ENCODE measurements around the gene PRPSAP2. TPM values are rescaled to one million over a fixed set of nuclear protein-coding genes. Genes with fewer than 3 reads are reported as not detected.
"Not testable (repeated sequence)": the region's sequence is repeated elsewhere in the genome, so short reads cannot be mapped to it uniquely, and the experiment has no call there.

Gene PRPSAP2
- total RNA-seq, 1 donor from 2014 or later, result 40.7 TPM

GRCh38 chr17:18917506-18918032, 59.6 kb downstream of the PRPSAP2 start:
- Histone ChIP-seq H3K4me1 (ENCODE audit: control insufficient read depth in 3 of 3, insufficient read depth in 3 of 3, low read length in 3 of 3) (peaks cover 0 to 4% (median 2%) of the 10 kb centered on the region in 3 donors), H3K9me3 (ENCODE audit: control insufficient read depth in 3 of 3, low read length in 3 of 3) (no peaks in the 10 kb centered on the region), H3K4me3 (ENCODE audit: low read length in 3 of 3) (no peak overlapping the region), H3K9ac (ENCODE audit: low read depth in 1 of 3, low read length in 3 of 3) (no peak overlapping the region), H3K36me3 (ENCODE audit: control insufficient read depth in 3 of 3, insufficient read depth in 3 of 3, low read length in 3 of 3) (peaks cover 7 to 22% (median 11%) of the 10 kb centered on the region in 3 donors), H3K27me3 (ENCODE audit: control insufficient read depth in 3 of 3, insufficient read depth in 3 of 3, low read length in 3 of 3) (no peaks in the 10 kb centered on the region), H3K27ac (ENCODE audit: low read depth, low read length) (no peak overlapping the region)

- Histone ChIP-seq H3K27ac (ENCODE audit: low read depth, low read length) (no peak overlapping the region), H3K9ac (ENCODE audit: low read depth in 1 of 3, low read length in 3 of 3) (no peak overlapping the region), H3K4me3 (ENCODE audit: low read length in 3 of 3) (no peak overlapping the region), H3K36me3 (ENCODE audit: control insufficient read depth in 3 of 3, insufficient read depth in 3 of 3, low read length in 3 of 3) (peaks cover 4 to 13% (median 6%) of the 10 kb centered on the region in 3 donors), H3K9me3 (ENCODE audit: control insufficient read depth in 3 of 3, low read length in 3 of 3) (no peaks in the 10 kb centered on the region), H3K4me1 (ENCODE audit: control insufficient read depth in 3 of 3, insufficient read depth in 3 of 3, low read length in 3 of 3) (peaks cover 0 to 4% (median 2%) of the 10 kb centered on the region in 3 donors), H3K27me3 (ENCODE audit: control insufficient read depth in 3 of 3, insufficient read depth in 3 of 3, low read length in 3 of 3) (no peaks in the 10 kb centered on the region)
These were observed 62.0 kb downstream of the PRPSAP2 start for GRCh38 chr17:18919963-18920362.

GRCh38 chr17:18920911-18921441, 63.0 kb downstream of the PRPSAP2 start:
- Histone ChIP-seq H3K9me3 (ENCODE audit: control insufficient read depth in 3 of 3, low read length in 3 of 3) (no peaks in the 10 kb centered on the region), H3K27ac (ENCODE audit: low read depth, low read length) (no peak overlapping the region), H3K4me1 (ENCODE audit: control insufficient read depth in 3 of 3, insufficient read depth in 3 of 3, low read length in 3 of 3) (peaks cover 0 to 4% (median 2%) of the 10 kb centered on the region in 3 donors), H3K36me3 (ENCODE audit: control insufficient read depth in 3 of 3, insufficient read depth in 3 of 3, low read length in 3 of 3) (peaks cover 1 to 7% (median 2%) of the 10 kb centered on the region in 3 donors), H3K9ac (ENCODE audit: low read depth in 1 of 3, low read length in 3 of 3) (no peak overlapping the region), H3K4me3 (ENCODE audit: low read length in 3 of 3) (no peak overlapping the region), H3K27me3 (ENCODE audit: control insufficient read depth in 3 of 3, insufficient read depth in 3 of 3, low read length in 3 of 3) (no peaks in the 10 kb centered on the region)

- Histone ChIP-seq H3K9me3 (ENCODE audit: control insufficient read depth in 3 of 3, low read length in 3 of 3) (no peaks in the 10 kb centered on the region), H3K36me3 (ENCODE audit: control insufficient read depth in 3 of 3, insufficient read depth in 3 of 3, low read length in 3 of 3) (peaks cover under 1 to 5% (median 2%) of the 10 kb centered on the region in 3 donors), H3K4me1 (ENCODE audit: control insufficient read depth in 3 of 3, insufficient read depth in 3 of 3, low read length in 3 of 3) (peaks cover 0 to 4% (median 2%) of the 10 kb centered on the region in 3 donors), H3K27ac (ENCODE audit: low read depth, low read length) (no peak overlapping the region), H3K4me3 (ENCODE audit: low read length in 3 of 3) (no peak overlapping the region), H3K9ac (ENCODE audit: low read depth in 1 of 3, low read length in 3 of 3) (no peak overlapping the region), H3K27me3 (ENCODE audit: control insufficient read depth in 3 of 3, insufficient read depth in 3 of 3, low read length in 3 of 3) (no peaks in the 10 kb centered on the region)
These were observed 63.6 kb downstream of the PRPSAP2 start for GRCh38 chr17:18921485-18921884.

- H3K9ac ChIP-seq (ENCODE audit: low read depth in 1 of 3, low read length in 3 of 3), result no peak overlapping the region
- no peak overlapping the region for H3K4me3 ChIP-seq (ENCODE audit: low read length in 3 of 3)
- H3K9me3 ChIP-seq (ENCODE audit: control insufficient read depth in 3 of 3, low read length in 3 of 3), result no peaks in the 10 kb centered on the region
- H3K27ac ChIP-seq (ENCODE audit: low read depth, low read length), result no peak overlapping the region
- H3K27me3 ChIP-seq (ENCODE audit: control insufficient read depth in 3 of 3, insufficient read depth in 3 of 3, low read length in 3 of 3), result no peaks in the 10 kb centered on the region
- peaks cover 0 to 4% (median 2%) of the 10 kb centered on the region in 3 donors for H3K4me1 ChIP-seq (ENCODE audit: control insufficient read depth in 3 of 3, insufficient read depth in 3 of 3, low read length in 3 of 3)
- peaks cover 0 to 6% (median 4%) of the 10 kb centered on the region in 3 donors for H3K36me3 ChIP-seq (ENCODE audit: control insufficient read depth in 3 of 3, insufficient read depth in 3 of 3, low read length in 3 of 3)
These were observed 64.1 kb downstream of the PRPSAP2 start for GRCh38 chr17:18921912-18922451.

GRCh38 chr17:18922596-18922995, 64.7 kb downstream of the PRPSAP2 start:
- H3K27ac ChIP-seq (ENCODE audit: low read depth, low read length); H3K36me3 ChIP-seq (ENCODE audit: control insufficient read depth in 3 of 3, insufficient read depth in 3 of 3, low read length in 3 of 3); H3K9me3 ChIP-seq (ENCODE audit: control insufficient read depth in 3 of 3, low read length in 3 of 3); H3K27me3 ChIP-seq (ENCODE audit: control insufficient read depth in 3 of 3, insufficient read depth in 3 of 3, low read length in 3 of 3); H3K9ac ChIP-seq (ENCODE audit: low read depth in 1 of 3, low read length in 3 of 3); H3K4me1 ChIP-seq (ENCODE audit: control insufficient read depth in 3 of 3, insufficient read depth in 3 of 3, low read length in 3 of 3); H3K4me3 ChIP-seq (ENCODE audit: low read length in 3 of 3): not testable (repeated sequence)

GRCh38 chr17:18925187-18925586, 67.3 kb downstream of the PRPSAP2 start:
- Histone ChIP-seq H3K4me3 (ENCODE audit: low read length in 3 of 3) (no peak overlapping the region), H3K27me3 (ENCODE audit: control insufficient read depth in 3 of 3, insufficient read depth in 3 of 3, low read length in 3 of 3) (no peaks in the 10 kb centered on the region), H3K9ac (ENCODE audit: low read depth in 1 of 3, low read length in 3 of 3) (no peak overlapping the region), H3K36me3 (ENCODE audit: control insufficient read depth in 3 of 3, insufficient read depth in 3 of 3, low read length in 3 of 3) (peaks cover 11 to 16% (median 11%) of the 10 kb centered on the region in 3 donors), H3K4me1 (ENCODE audit: control insufficient read depth in 3 of 3, insufficient read depth in 3 of 3, low read length in 3 of 3) (peaks cover 0 to 4% (median 2%) of the 10 kb centered on the region in 3 donors), H3K27ac (ENCODE audit: low read depth, low read length) (no peak overlapping the region), H3K9me3 (ENCODE audit: control insufficient read depth in 3 of 3, low read length in 3 of 3) (no peaks in the 10 kb centered on the region)

- Histone ChIP-seq H3K36me3 (ENCODE audit: control insufficient read depth in 3 of 3, insufficient read depth in 3 of 3, low read length in 3 of 3) (peaks cover 17 to 22% (median 19%) of the 10 kb centered on the region in 3 donors), H3K9ac (ENCODE audit: low read depth in 1 of 3, low read length in 3 of 3) (no peak overlapping the region)
These were observed 70.7 kb downstream of the PRPSAP2 start for GRCh38 chr17:18928628-18929125.

GRCh38 chr17:18932360-18933055, 74.6 kb downstream of the PRPSAP2 start:
- Histone ChIP-seq H3K4me3 (ENCODE audit: low read length in 3 of 3) (no peak overlapping the region), H3K9ac (ENCODE audit: low read depth in 1 of 3, low read length in 3 of 3) (no peak overlapping the region), H3K36me3 (ENCODE audit: control insufficient read depth in 3 of 3, insufficient read depth in 3 of 3, low read length in 3 of 3) (peaks cover 15 to 19% (median 15%) of the 10 kb centered on the region in 3 donors), H3K27ac (ENCODE audit: low read depth, low read length) (no peak overlapping the region), H3K4me1 (ENCODE audit: control insufficient read depth in 3 of 3, insufficient read depth in 3 of 3, low read length in 3 of 3) (no peaks in the 10 kb centered on the region), H3K9me3 (ENCODE audit: control insufficient read depth in 3 of 3, low read length in 3 of 3) (no peaks in the 10 kb centered on the region), H3K27me3 (ENCODE audit: control insufficient read depth in 3 of 3, insufficient read depth in 3 of 3, low read length in 3 of 3) (no peaks in the 10 kb centered on the region)

More at GRCh38 chr17:18928628-18929125, 70.7 kb downstream of the PRPSAP2 start:
- Histone ChIP-seq H3K4me1 (ENCODE audit: control insufficient read depth in 3 of 3, insufficient read depth in 3 of 3, low read length in 3 of 3) (no peaks in the 10 kb centered on the region), H3K4me3 (ENCODE audit: low read length in 3 of 3) (no peak overlapping the region), H3K9me3 (ENCODE audit: control insufficient read depth in 3 of 3, low read length in 3 of 3) (no peaks in the 10 kb centered on the region), H3K27me3 (ENCODE audit: control insufficient read depth in 3 of 3, insufficient read depth in 3 of 3, low read length in 3 of 3) (no peaks in the 10 kb centered on the region), H3K27ac (ENCODE audit: low read depth, low read length) (no peak overlapping the region)
